GM12864 (cell line): ENCODE measurements around the gene GIGYF2.

ENCODE experiments used
- DNase-seq: peaks from one replicate; pipeline ENCODE4 v3.0.0-alpha.2; 2011; ENCODE audit warnings: low read depth
- H3K4me3 ChIP-seq: 2 replicates; pipeline ENCODE4 v1.5.1; 2011; ENCODE audit warnings: mild to moderate bottlenecking, low read depth, low read length, control low read depth
- TF ChIP-seq, protein P1 (sequence below): IDR thresholded peaks from 2 replicates; pipeline ENCODE4 v1.5.1; 2011; ENCODE audit warnings: low read depth, mild to moderate bottlenecking, moderate library complexity, low read length, control low read depth, inconsistent platforms; ENCODE audit errors: missing control alignments

GIGYF2 gene, protein sequence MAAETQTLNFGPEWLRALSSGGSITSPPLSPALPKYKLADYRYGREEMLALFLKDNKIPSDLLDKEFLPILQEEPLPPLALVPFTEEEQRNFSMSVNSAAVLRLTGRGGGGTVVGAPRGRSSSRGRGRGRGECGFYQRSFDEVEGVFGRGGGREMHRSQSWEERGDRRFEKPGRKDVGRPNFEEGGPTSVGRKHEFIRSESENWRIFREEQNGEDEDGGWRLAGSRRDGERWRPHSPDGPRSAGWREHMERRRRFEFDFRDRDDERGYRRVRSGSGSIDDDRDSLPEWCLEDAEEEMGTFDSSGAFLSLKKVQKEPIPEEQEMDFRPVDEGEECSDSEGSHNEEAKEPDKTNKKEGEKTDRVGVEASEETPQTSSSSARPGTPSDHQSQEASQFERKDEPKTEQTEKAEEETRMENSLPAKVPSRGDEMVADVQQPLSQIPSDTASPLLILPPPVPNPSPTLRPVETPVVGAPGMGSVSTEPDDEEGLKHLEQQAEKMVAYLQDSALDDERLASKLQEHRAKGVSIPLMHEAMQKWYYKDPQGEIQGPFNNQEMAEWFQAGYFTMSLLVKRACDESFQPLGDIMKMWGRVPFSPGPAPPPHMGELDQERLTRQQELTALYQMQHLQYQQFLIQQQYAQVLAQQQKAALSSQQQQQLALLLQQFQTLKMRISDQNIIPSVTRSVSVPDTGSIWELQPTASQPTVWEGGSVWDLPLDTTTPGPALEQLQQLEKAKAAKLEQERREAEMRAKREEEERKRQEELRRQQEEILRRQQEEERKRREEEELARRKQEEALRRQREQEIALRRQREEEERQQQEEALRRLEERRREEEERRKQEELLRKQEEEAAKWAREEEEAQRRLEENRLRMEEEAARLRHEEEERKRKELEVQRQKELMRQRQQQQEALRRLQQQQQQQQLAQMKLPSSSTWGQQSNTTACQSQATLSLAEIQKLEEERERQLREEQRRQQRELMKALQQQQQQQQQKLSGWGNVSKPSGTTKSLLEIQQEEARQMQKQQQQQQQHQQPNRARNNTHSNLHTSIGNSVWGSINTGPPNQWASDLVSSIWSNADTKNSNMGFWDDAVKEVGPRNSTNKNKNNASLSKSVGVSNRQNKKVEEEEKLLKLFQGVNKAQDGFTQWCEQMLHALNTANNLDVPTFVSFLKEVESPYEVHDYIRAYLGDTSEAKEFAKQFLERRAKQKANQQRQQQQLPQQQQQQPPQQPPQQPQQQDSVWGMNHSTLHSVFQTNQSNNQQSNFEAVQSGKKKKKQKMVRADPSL (N-terminal part only)

DNA sequence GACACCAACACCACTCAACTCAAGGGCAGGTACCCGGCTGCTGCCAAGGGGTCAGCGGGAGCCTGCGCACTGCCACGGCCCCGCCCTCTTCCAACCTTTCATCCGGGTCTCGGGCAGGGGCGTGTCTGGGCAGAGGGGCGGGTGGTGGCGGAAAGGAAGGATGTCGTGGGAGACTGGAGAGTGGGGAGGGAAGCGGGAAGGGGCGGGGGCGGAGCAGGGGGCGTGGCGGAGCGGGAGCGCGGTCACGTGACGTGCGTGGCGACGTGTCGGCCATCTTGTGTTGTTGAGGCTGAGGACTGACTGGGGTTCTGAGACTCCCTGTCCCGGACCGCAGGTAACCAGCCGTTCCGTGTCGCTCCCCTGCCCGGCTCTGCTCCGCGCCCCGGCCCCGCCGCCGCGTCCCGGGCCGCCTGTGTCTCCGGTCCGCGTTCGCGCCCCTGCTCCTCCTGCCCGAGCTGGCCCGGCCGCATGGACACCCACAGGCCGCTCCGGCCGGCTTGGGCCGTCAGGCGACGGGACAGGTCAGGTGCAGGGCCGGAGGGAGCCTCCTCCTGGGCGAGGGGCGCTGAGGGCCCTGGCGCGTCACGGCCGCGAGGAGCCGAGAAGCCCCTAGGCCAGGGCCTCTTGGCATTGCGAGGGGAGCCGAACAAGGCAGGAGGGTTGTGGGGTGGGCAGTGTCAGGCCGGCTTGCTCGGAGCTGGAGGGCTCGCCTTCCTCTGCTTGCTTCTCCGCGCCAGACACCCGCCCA, at the start of gene GIGYF2:
Gene GIGYF2, plus strand, starts transcription at position 273 of the 748 bp plus-strand sequence. CDS start 37,867 bp downstream, outside the sequence.
- DNase-seq: peak; percentile 82
- peak within 1 kb of the TSS; percentile 93 for H3K4me3 ChIP-seq
- TF ChIP-seq, protein P1, sequence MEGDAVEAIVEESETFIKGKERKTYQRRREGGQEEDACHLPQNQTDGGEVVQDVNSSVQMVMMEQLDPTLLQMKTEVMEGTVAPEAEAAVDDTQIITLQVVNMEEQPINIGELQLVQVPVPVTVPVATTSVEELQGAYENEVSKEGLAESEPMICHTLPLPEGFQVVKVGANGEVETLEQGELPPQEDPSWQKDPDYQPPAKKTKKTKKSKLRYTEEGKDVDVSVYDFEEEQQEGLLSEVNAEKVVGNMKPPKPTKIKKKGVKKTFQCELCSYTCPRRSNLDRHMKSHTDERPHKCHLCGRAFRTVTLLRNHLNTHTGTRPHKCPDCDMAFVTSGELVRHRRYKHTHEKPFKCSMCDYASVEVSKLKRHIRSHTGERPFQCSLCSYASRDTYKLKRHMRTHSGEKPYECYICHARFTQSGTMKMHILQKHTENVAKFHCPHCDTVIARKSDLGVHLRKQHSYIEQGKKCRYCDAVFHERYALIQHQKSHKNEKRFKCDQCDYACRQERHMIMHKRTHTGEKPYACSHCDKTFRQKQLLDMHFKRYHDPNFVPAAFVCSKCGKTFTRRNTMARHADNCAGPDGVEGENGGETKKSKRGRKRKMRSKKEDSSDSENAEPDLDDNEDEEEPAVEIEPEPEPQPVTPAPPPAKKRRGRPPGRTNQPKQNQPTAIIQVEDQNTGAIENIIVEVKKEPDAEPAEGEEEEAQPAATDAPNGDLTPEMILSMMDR: no peak

- TF ChIP-seq, protein P1: no peak
- DNase-seq: no peak
- no peak overlapping the region for H3K4me3 ChIP-seq
Measured at GRCh38 chr2:232649033-232649432, 48.1 kb upstream of the GIGYF2 start.

GRCh38 chr2:232652505-232652851, 44.7 kb upstream of the GIGYF2 start:
- TF ChIP-seq, protein P1: no peak
- no peak for DNase-seq
- no peak overlapping the region for H3K4me3 ChIP-seq

DNA sequence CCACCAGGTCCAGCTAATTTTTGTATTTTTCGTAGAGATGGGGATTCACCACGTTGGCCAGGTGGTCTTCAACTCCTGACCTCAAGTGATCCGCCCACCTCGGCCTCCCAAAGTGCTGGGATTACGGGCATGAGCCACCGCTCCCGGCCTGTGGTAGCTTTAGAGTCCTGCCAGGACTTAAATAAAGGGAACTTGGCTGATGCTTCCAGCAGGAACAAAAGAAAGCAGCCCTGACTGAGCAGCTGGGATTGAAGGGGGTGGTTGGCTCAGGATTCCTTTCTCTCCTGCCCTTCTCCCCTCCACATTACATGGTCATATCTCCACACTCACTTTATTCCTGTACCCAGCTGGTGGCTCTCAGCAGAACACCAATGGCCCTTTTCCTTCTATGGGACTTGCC, 43.7 kb upstream of the GIGYF2 start:
- H3K4me3 ChIP-seq: no peak overlapping the region
- TF ChIP-seq, protein P1: no peak
- DNase-seq: no peak

GRCh38 chr2:232655392-232655791, 41.7 kb upstream of the GIGYF2 start:
- no peak overlapping the region for H3K4me3 ChIP-seq
- DNase-seq: no peak
- TF ChIP-seq, protein P1: no peak

- TF ChIP-seq, protein P1: peak; percentile 7
- DNase-seq: no peak
- no peak overlapping the region for H3K4me3 ChIP-seq
Measured at GRCh38 chr2:232658217-232658785, 38.8 kb upstream of the GIGYF2 start.
